Prostate gland (tissue), 2 donors: Measurements from ENCODE around the gene TP53I13.

ENCODE experiments used
- POLR2A ChIP-seq: fragments of 450-650 bp; IDR thresholded peaks from one replicate; pipeline ENCODE4 v1.6.1; 2016; ENCODE audit warnings: antibody characterized with exemption, mild to moderate bottlenecking
- TF ChIP-seq, protein P1 (sequence below), 4 experiments: fragments of 200-600 bp in 2 of 4; fragments of 450-650 bp in 2 of 4; sonication (generic) in 2 of 4; IDR thresholded peaks; 1 replicate in 3 of 4; 2 replicates in 1 of 4; pipeline ENCODE4 v1.5.1; 2016 to 2019; ENCODE audit warnings: antibody characterized with exemption in 4 of 4, mild to moderate bottlenecking in 2 of 4, moderate library complexity in 2 of 4

- TF ChIP-seq, protein P1, sequence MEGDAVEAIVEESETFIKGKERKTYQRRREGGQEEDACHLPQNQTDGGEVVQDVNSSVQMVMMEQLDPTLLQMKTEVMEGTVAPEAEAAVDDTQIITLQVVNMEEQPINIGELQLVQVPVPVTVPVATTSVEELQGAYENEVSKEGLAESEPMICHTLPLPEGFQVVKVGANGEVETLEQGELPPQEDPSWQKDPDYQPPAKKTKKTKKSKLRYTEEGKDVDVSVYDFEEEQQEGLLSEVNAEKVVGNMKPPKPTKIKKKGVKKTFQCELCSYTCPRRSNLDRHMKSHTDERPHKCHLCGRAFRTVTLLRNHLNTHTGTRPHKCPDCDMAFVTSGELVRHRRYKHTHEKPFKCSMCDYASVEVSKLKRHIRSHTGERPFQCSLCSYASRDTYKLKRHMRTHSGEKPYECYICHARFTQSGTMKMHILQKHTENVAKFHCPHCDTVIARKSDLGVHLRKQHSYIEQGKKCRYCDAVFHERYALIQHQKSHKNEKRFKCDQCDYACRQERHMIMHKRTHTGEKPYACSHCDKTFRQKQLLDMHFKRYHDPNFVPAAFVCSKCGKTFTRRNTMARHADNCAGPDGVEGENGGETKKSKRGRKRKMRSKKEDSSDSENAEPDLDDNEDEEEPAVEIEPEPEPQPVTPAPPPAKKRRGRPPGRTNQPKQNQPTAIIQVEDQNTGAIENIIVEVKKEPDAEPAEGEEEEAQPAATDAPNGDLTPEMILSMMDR (IDR thresholded peaks at IDR 0.05), result no peak
- no peak for TF ChIP-seq POLR2A
Observed at GRCh38 chr17:29546085-29546484, 22.4 kb upstream of the TP53I13 start.
